GM12801 (cell line): ENCODE data around the gene SRSF8.

Experiments used
- CTCF ChIP-seq: IDR thresholded peaks from one replicate; pipeline ENCODE4 v1.5.1; 2011; ENCODE audit warnings: control low read depth; ENCODE audit not compliant: insufficient read length; ENCODE audit errors: extremely low read depth

The SRSF8 gene

GRCh38 chr11:95089620-95090542 lies 23.2 kb downstream of the SRSF8 start, which contains the start of gene ENDOD1:
Gene ENDOD1, plus strand, starts transcription at chr11:95089846. Its CDS starts 82 bp downstream, at chr11:95089928.
- TF ChIP-seq CTCF: no peak

- TF ChIP-seq CTCF: no peak
Measured at GRCh38 chr11:95091663-95092180, 25.0 kb downstream of the SRSF8 start.

GRCh38 chr11:95092549-95093324 lies 26.0 kb downstream of the SRSF8 start:
- TF ChIP-seq CTCF: no peak

- TF ChIP-seq CTCF: no peak
Measured at GRCh38 chr11:95093548-95093947, 26.8 kb downstream of the SRSF8 start.

- no peak for TF ChIP-seq CTCF
Measured at GRCh38 chr11:95095858-95096587, 29.3 kb downstream of the SRSF8 start.

- no peak for TF ChIP-seq CTCF
Measured at GRCh38 chr11:95097209-95097608, 30.5 kb downstream of the SRSF8 start.
